DOHH2 (cell line): ENCODE measurements around the gene DNAH1.
A peak's percentile ranks its signal among the peaks of the same experiment; 100 is the strongest.

Source experiments
- H3F3A ChIP-seq: fragments of 200-600 bp; sonication (generic), shearing (Covaris generic); 2 replicates; pipeline ENCODE4 v1.6.0; 2016; ENCODE audit warnings: antibody characterized with exemption, mild to moderate bottlenecking; ENCODE audit not compliant: control insufficient read depth, insufficient read depth
- H3K27ac ChIP-seq: fragments of 200-600 bp; sonication (generic); 2 replicates; pipeline ENCODE4 v1.5.1; 2014; ENCODE audit warnings: low read depth, mild to moderate bottlenecking, low read length, moderate library complexity
- H3K27me3 ChIP-seq: fragments of 200-600 bp; sonication (generic); 2 replicates; pipeline ENCODE4 v1.6.1; 2014; ENCODE audit warnings: mild to moderate bottlenecking, low read length, mixed read lengths; ENCODE audit not compliant: control insufficient read depth
- H3K36me3 ChIP-seq: fragments of 200-600 bp; sonication (generic); 2 replicates; pipeline ENCODE4 v1.6.1; 2014; ENCODE audit warnings: mild to moderate bottlenecking, low read length, moderate library complexity, mixed read lengths; ENCODE audit not compliant: control insufficient read depth
- H3K4me1 ChIP-seq: fragments of 200-600 bp; sonication (generic); 2 replicates; pipeline ENCODE4 v1.6.1; 2014; ENCODE audit warnings: mild to moderate bottlenecking, low read length, mixed read lengths; ENCODE audit not compliant: control insufficient read depth
- H3K4me2 ChIP-seq: fragments of 200-600 bp; sonication (generic); 2 replicates; pipeline ENCODE4 v1.6.0; 2014; ENCODE audit warnings: mild to moderate bottlenecking, low read length, moderate library complexity
- H3K4me3 ChIP-seq: fragments of 200-600 bp; sonication (generic); 2 replicates; pipeline ENCODE4 v1.5.1; 2014; ENCODE audit warnings: mild to moderate bottlenecking, low read length, mixed read lengths
- H3K79me2 ChIP-seq: fragments of 200-600 bp; sonication (generic); 2 replicates; pipeline ENCODE4 v1.6.1; 2014; ENCODE audit warnings: mild to moderate bottlenecking, low read length, mixed read lengths; ENCODE audit not compliant: control insufficient read depth
- H3K9me2 ChIP-seq: fragments of 200-600 bp; sonication (generic); replicated peaks from 2 replicates; pipeline ENCODE4 v1.6.1; 2014; ENCODE audit warnings: mild to moderate bottlenecking, low read length, mixed read lengths; ENCODE audit not compliant: control insufficient read depth
- H3K9me3 ChIP-seq: fragments of 200-600 bp; sonication (generic); 2 replicates; pipeline ENCODE4 v1.6.1; 2014; ENCODE audit warnings: antibody characterized with exemption, low read length, mixed read lengths; ENCODE audit not compliant: control insufficient read depth, insufficient read depth
- H4K20me1 ChIP-seq: fragments of 200-600 bp; sonication (generic); 2 replicates; pipeline ENCODE4 v1.6.0; 2014; ENCODE audit warnings: low read depth, mild to moderate bottlenecking, antibody characterized with exemption, low read length, moderate library complexity; ENCODE audit not compliant: control insufficient read depth, insufficient read depth
- EZH2phosphoT487 ChIP-seq: fragments of 200-600 bp; sonication (generic); IDR thresholded peaks from 2 replicates; pipeline ENCODE4 v1.6.1; 2017; ENCODE audit warnings: borderline replicate concordance, mild to moderate bottlenecking, antibody characterized with exemption, low read length, moderate library complexity, mixed read lengths
- TF ChIP-seq, protein P1 (sequence below): fragments of 200-600 bp; sonication (generic); IDR thresholded peaks from one replicate; pipeline ENCODE4 v1.5.1; 2014; ENCODE audit warnings: antibody characterized with exemption, mild to moderate bottlenecking, low read depth, low read length; ENCODE audit not compliant: poor library complexity, severe bottlenecking

Gene DNAH1

DNA sequence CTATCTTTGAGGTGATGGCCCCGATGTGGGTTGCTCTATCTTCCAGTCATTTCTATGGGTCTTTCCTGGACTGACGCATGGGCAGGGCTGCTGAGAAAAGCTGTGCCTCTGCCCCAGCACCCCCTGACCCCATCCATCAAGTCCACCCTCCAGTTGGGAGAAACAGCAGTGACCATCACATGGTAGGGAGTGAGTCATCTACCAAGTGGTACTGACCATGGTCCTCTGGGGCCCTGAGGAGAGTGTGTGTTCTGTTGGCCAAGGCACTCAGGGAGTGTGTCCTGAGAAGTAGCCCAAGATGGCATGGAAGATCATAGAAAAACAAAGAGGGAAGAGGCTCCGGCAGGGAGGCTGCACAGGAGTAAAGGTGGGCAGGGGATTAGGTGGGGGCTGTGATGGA lies 1.6 kb upstream of the DNAH1 start:
- Histone ChIP-seq H3K27ac (no peak overlapping the region), H3K36me3 (no peaks in the 10 kb centered on the region), H3K4me1 (peaks cover 16% of the 10 kb centered on the region), H3K9me3 (no peaks in the 10 kb centered on the region), H3F3A (no peaks in the 10 kb centered on the region), H3K9me2 (no peaks in the 10 kb centered on the region), H3K79me2 (no peaks in the 10 kb centered on the region), H3K4me2 (no peak overlapping the region), H3K4me3 (no peak overlapping the region), H4K20me1 (no peaks in the 10 kb centered on the region), H3K27me3 (no peaks in the 10 kb centered on the region)
- TF ChIP-seq, protein P1, sequence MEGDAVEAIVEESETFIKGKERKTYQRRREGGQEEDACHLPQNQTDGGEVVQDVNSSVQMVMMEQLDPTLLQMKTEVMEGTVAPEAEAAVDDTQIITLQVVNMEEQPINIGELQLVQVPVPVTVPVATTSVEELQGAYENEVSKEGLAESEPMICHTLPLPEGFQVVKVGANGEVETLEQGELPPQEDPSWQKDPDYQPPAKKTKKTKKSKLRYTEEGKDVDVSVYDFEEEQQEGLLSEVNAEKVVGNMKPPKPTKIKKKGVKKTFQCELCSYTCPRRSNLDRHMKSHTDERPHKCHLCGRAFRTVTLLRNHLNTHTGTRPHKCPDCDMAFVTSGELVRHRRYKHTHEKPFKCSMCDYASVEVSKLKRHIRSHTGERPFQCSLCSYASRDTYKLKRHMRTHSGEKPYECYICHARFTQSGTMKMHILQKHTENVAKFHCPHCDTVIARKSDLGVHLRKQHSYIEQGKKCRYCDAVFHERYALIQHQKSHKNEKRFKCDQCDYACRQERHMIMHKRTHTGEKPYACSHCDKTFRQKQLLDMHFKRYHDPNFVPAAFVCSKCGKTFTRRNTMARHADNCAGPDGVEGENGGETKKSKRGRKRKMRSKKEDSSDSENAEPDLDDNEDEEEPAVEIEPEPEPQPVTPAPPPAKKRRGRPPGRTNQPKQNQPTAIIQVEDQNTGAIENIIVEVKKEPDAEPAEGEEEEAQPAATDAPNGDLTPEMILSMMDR: no peak
- no peak for TF ChIP-seq EZH2phosphoT487

DNA sequence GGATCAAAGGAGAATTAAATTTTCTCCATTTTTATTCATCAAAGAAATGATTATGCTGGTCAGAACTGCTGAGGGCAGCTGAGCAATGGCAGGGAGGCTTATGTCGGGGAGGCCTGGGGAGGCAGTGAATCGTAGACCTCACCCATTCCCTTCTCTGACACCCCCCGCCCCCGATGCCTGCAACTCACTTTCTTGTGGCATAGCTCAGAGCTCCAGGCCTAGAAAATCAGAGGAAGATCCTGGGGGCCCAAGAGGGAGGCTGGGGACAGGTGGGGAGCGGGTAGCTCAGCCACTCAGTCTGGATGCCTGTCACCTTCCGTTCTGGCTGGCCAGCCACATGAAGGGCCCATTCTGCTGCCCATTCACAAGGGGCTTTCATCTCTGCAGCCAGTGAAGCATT lies 1.1 kb upstream of the DNAH1 start:
- Histone ChIP-seq H3K4me1 (peaks cover 16% of the 10 kb centered on the region), H3K4me3 (no peak overlapping the region), H3K9me3 (no peaks in the 10 kb centered on the region), H3K79me2 (no peaks in the 10 kb centered on the region), H3K27ac (no peak overlapping the region), H3K36me3 (no peaks in the 10 kb centered on the region), H3K9me2 (no peaks in the 10 kb centered on the region), H4K20me1 (no peaks in the 10 kb centered on the region), H3F3A (no peaks in the 10 kb centered on the region), H3K4me2 (no peak overlapping the region), H3K27me3 (no peaks in the 10 kb centered on the region)
- TF ChIP-seq, protein P1: no peak
- no peak for TF ChIP-seq EZH2phosphoT487

DNA sequence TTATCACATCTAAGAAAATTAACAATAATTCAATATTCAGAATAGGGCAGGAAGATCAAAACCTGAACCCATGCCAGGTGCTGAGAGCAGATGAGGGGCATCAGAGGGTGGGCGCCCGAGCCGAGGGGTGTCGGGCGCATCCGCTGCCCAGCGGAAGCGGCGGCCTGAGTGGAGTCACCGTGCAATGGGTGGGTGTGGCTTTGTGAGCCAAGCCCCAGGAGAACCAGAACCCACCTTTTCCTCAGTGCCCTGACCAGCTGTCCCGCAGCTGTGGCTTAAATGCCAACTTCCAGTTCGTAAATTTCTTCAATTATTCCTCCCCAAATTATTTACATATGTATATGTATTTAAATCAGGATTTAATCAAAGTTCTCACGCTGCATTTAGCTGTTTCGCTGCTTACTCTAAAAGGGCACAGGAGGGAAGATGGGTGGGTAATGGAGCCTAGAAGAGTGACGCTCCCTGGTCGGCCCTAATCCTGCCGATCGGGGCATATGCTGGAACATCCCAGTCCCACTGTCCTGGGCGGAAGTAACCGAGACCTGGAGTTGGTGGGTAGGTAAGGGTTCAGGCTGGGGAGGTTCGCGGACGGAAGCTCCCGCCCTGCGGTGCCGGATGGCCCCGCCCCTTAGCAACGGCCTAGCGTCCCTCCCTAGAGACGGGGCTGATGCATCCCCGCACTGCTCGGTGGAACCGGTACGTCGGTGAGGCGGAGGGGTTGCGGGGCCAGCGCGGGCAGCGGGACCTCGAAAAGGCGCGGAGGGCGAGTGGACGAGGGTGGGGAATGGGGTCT lies 1.3 kb downstream of the DNAH1 start:
- Histone ChIP-seq H3F3A (no peaks in the 10 kb centered on the region), H3K36me3 (no peaks in the 10 kb centered on the region), H3K27ac (no peak overlapping the region), H3K4me2 (peak overlapping the region; percentile 61), H3K4me3 (peak overlapping the region; percentile 41), H4K20me1 (no peaks in the 10 kb centered on the region), H3K9me2 (no peaks in the 10 kb centered on the region), H3K4me1 (peaks cover 16% of the 10 kb centered on the region), H3K27me3 (no peaks in the 10 kb centered on the region), H3K79me2 (no peaks in the 10 kb centered on the region), H3K9me3 (no peaks in the 10 kb centered on the region)
- no peak for TF ChIP-seq EZH2phosphoT487
- TF ChIP-seq, protein P1: no peak
